ENCODE measurements around the gene METTL1. TPM values are rescaled to one million over a fixed set of nuclear protein-coding genes. Genes with fewer than 3 reads are reported as not detected.
"Not testable (repeated sequence)": the region's sequence is repeated elsewhere in the genome, so short reads cannot be mapped to it uniquely, and the experiment has no call there.

Gene METTL1
- total and polyA plus RNA-seq, 9 of the 15 experiments (the other 6 are each of a cell fraction or from before 2014, with no cell fraction given) = 12.6 to 65.9 (median 39.2) TPM

DNA sequence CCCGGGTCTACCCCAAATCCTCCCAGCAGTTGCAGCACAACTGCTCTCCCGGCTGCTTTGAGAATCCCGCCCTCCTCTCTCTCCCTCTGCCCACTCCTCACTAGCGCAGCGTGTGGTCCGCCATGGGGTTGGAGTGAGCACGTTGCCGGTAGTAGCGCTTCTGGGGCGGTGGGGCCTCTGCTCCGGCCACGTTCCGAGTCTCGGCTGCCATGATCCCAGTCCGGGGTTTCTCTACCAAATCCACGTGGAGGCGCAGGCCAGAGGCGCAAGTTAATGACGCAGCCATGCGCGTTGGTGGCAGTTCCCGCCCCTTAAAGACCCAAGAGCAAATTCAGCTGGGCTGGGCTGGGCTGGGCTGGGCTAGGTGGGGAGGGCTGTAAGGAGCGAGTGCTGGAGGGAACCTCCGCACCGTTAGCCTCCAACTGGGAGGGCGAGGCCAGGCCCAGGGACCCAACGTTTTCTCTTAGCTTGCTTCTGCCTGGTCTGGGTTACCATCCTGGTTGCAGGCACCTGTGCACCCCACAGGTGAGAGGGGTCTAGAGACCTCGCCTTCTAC, at the start of gene METTL1 (continued):
- TF ChIP-seq, protein P1, sequence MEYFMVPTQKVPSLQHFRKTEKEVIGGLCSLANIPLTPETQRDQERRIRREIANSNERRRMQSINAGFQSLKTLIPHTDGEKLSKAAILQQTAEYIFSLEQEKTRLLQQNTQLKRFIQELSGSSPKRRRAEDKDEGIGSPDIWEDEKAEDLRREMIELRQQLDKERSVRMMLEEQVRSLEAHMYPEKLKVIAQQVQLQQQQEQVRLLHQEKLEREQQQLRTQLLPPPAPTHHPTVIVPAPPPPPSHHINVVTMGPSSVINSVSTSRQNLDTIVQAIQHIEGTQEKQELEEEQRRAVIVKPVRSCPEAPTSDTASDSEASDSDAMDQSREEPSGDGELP (CRISPR knock-in tag; IDR thresholded peaks at IDR 0.05; ENCODE audit: borderline replicate concordance) = peak; percentile 98
- TF ChIP-seq CREM (IDR thresholded peaks at IDR 0.05; ENCODE audit: low read depth) = peak; percentile 98
- TF ChIP-seq NR3C1 (CRISPR knock-in tag; IDR thresholded peaks at IDR 0.05) = no peak
- no peak for TF ChIP-seq NFYB (IDR thresholded peaks at IDR 0.05; ENCODE audit: extremely low read depth, insufficient read length)
- TF ChIP-seq ZNF583 (CRISPR knock-in tag; IDR thresholded peaks at IDR 0.05) = no peak

GRCh38 chr12:57821015-57821414, 49.1 kb upstream of the METTL1 start:
- POLR2A ChIA-PET; CTCF ChIA-PET (ENCODE audit: low intra/inter-chr PET ratio); ATAC-seq; H3K27ac ChIP-seq (ENCODE audit: extremely low read depth, low read depth, low read length); H3K79me2 ChIP-seq (ENCODE audit: control insufficient read depth, insufficient read depth, low read length); H2AFZ ChIP-seq (ENCODE audit: low read depth, low read length); BruUV-seq (replicated peaks); H3K4me2 ChIP-seq (ENCODE audit: insufficient read depth, low read length); H4K20me1 ChIP-seq (replicated peaks; ENCODE audit: control insufficient read depth, insufficient read depth, low read length); in situ Hi-C loops (cut with MboI); DNase-seq (ENCODE audit: extremely low read depth in 1 of 4, low spot score in 3 of 4); H3K9ac ChIP-seq (ENCODE audit: insufficient read depth in 1 of 2, low read depth in 2 of 2, low read length in 2 of 2); intact Hi-C loops (cut with micrococcal nuclease); H3K27me3 ChIP-seq (ENCODE audit: control insufficient read depth in 2 of 2, insufficient read depth in 2 of 2, low read length in 2 of 2); H3K4me3 ChIP-seq; H3K9me3 ChIP-seq (replicated peaks; ENCODE audit: control insufficient read depth, insufficient read depth, low read depth, low read length); H3K9me1 ChIP-seq (ENCODE audit: control insufficient read depth, insufficient read depth, low read length): not testable (repeated sequence)
- TF ChIP-seq SUPT5H (IDR thresholded peaks at IDR 0.05) = peak; percentile 4; the same call in 1 of the 2 replicates
- Histone ChIP-seq H3K36me3 (ENCODE audit: control insufficient read depth, insufficient read depth, low read length) (peaks cover 49% of the 10 kb centered on the region), H3K4me1 (replicated peaks in 1 of 2; ENCODE audit: control insufficient read depth in 2 of 2, insufficient read depth in 2 of 2, low read length in 2 of 2) (peaks cover 6 to 17% of the 10 kb centered on the region in 2 experiments; a peak in 3 of 5 replicates)
- FAIRE-seq = peak; percentile 67
- 77% methylated on average over 5 of the region's 5 CpGs for WGBS (ENCODE audit: insufficient coverage, low coverage, missing lambda C conversion rate)

- H3K4me3 ChIP-seq; H2AFZ ChIP-seq (ENCODE audit: low read depth, low read length); H3K9ac ChIP-seq (ENCODE audit: insufficient read depth in 1 of 2, low read depth in 2 of 2, low read length in 2 of 2); H3K27me3 ChIP-seq (ENCODE audit: control insufficient read depth in 2 of 2, insufficient read depth in 2 of 2, low read length in 2 of 2); CTCF ChIA-PET (ENCODE audit: low intra/inter-chr PET ratio); BruUV-seq (replicated peaks); H4K20me1 ChIP-seq (replicated peaks; ENCODE audit: control insufficient read depth, insufficient read depth, low read length); H3K4me2 ChIP-seq (ENCODE audit: insufficient read depth, low read length); H3K9me3 ChIP-seq (replicated peaks; ENCODE audit: control insufficient read depth, insufficient read depth, low read depth, low read length); H3K79me2 ChIP-seq (ENCODE audit: control insufficient read depth, insufficient read depth, low read length); H3K9me1 ChIP-seq (ENCODE audit: control insufficient read depth, insufficient read depth, low read length); DNase-seq (ENCODE audit: extremely low read depth in 1 of 4, low spot score in 3 of 4); ATAC-seq; FAIRE-seq; H3K27ac ChIP-seq (ENCODE audit: extremely low read depth, low read depth, low read length); intact Hi-C loops (cut with micrococcal nuclease); in situ Hi-C loops (cut with MboI): not testable (repeated sequence)
- H3K4me1 ChIP-seq (replicated peaks in 1 of 2; ENCODE audit: control insufficient read depth in 2 of 2, insufficient read depth in 2 of 2, low read length in 2 of 2) = peaks cover 9 to 17% of the 10 kb centered on the region in 2 experiments; a peak in 3 of 5 replicates
- 76% methylated on average over 7 of the region's 8 CpGs for WGBS (ENCODE audit: insufficient coverage, low coverage, missing lambda C conversion rate)
- POLR2A ChIA-PET = interaction anchor here (0.6 to 2.5 kb wide), 4 partner anchors 9 to 89 kb away, joined by 3 to 21 read pairs (median 4); no protein-coding TSS in a partner anchor
- peaks cover 40% of the 10 kb centered on the region for H3K36me3 ChIP-seq (ENCODE audit: control insufficient read depth, insufficient read depth, low read length)
Observed at GRCh38 chr12:57820119-57820518, 48.2 kb upstream of the METTL1 start.

Measured in K562 (cell line).